Measurements from ENCODE around the gene PLA2G2F.

Gene PLA2G2F

DNA sequence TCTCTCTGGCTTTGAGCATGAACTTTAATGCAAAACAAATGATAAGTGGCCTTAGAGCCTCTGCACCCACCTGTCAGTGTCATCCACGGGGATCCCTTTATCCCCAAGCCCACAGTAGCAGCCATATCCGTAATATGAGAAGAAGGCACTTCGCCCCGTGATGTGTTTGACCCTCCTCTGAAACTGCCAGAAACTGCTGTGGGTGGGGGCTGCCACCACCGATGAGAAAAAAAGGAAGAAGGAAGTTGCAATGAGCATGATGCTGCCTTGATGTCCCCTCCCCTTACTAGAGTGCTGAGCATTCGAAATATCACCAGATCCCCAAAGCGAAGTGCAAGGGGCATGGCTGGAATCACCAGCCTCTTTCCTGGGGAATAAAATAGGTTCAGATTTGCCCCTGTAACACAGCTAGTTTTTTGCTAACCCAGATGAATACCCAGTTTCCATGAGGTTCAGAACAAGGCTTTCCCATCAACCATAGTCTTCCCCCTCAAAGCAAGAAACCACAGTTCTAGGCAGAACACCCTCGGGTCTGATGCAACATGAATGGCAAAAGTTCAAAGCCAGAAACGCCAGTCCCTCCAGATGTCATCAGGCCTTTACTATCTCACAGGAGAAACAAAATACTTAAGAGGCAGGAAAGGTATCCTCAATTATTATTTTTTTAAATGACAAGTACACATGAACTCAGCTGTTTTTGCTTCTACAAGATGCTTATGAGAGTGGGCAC is 36.0 kb downstream of the PLA2G2F start:
- DNase-seq: no peak

DNA sequence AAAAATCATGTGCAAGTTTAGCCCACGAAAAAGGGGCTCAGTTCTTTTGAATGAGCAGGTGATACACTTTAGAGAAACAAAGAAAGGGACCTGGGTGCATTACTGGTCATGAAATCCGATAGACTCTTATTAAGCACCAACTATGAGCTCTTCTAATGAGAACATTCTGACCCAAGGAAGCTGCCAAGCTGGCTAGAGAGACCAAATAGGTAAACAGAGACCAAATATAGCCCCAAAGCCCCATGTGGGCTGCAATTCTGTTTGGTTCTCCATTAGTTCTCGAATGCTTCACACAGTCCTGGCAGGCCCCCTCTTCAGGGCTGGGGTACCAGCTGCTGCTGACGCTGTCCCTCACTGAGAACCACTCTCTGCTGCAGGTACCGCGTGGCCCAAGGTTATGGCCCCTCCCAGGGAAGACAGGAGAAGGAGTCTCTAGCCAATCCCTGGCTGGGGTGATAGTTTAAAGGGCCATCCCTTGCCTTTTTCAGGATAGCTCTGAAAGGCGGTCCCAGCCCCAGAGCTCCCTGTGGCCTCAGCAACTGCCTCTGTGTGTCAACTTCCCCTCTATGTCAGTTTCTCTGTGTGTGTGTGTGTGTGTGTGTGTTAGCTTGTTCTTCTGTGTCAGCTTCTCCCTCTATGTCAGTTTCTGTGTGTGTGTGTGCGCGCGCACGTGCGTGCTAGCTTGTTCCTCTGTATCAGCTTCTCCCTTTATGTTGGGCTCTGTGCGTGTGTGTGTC is 39.7 kb downstream of the PLA2G2F start:
- DNase-seq: no peak

DNA sequence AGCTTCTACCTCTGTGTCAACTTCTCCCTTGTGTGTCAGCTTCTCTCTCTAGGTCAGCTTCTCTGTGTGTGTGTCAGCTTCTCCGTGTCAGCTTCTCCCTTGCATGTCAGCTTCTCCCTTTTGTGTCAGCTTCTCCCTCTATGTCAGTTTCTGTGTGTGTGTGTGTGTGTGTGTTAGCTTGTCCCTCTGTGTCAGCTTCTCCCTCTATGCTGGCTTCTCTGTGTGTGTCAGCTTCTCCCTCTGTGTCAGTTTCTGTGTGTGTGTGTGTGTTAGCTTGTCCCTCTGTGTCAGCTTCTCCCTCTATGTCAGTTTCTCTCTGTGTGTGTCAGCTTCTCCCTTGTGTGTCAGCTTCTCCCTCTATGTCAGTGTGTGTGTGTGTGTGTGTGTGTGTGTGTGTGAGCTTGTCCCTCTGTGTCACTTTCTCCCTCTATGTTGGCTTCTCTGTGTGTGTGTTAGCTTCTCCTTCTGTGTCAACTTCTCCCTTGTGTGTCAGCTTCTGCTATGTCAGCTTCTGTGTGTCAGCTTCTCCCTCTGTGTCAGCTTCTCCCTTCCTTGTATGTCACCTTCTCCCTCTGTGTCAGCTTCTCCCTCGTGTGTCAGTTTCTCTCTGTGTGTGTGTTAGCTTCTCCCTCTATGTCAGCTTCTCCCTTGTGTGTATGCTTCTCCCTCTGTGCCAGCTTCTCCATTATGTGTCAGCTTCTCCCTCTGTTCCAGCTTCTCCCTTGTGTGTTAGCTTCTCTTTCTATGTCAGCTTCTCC is 40.4 kb downstream of the PLA2G2F start:
- no peak for DNase-seq

GRCh38 chr1:20180129-20180843 is 41.2 kb downstream of the PLA2G2F start:
- no peak for DNase-seq

DNA sequence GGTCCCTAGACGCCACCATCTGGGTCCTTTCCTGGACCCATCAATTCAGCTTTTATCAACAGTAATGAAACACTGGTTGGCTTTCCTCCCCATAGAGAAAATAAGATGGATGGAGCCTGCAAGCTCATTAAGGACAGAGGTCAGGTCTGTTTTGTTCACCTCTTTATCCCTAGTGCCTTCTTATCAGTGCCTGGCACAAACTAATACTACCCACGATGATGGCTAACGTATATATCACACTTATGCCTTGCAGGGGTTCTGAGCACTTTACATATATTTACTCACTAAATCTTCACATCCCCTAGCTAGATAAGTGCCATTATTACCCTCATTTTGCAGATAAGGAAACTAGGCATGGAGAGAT is 41.7 kb downstream of the PLA2G2F start:
- no peak for DNase-seq

DNA sequence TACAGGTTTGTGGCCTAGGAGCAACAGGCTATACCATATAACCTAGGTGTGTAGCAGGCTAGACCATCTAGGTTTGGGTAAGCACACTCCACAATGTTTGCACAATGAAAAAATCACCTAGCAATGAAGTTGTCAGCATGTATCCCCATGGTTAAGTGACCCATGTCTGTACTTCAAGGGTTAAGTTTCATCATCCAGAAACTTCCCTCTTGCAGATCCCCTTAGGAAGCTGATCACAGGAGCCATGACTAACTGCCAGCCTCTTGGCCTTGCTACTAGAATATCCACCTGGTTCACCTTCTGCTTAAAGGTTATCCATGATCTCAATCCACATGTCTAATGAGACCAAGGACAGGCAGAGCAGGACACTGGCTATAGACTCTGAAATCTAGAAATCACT is 43.3 kb downstream of the PLA2G2F start:
- no peak for DNase-seq

DNA sequence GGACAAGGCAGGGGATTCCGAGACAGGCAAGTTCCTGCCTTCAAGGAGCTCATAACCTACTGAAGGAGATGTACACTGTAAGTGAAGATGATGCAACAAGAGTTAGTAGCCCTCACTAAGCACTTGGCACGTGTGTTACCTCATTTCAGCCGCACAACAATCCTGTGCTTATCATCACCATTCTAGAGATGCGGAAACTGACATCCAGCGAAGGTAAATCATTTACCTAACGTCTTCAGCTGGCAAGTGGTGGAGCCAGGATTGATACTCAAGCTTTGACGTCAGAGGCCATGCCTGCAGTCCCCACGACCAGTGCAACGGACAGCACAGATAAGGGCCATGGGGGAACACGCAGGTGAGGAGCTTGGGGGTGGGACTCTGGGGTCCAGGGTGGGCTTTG is 43.9 kb downstream of the PLA2G2F start:
- no peak for DNase-seq

DNA sequence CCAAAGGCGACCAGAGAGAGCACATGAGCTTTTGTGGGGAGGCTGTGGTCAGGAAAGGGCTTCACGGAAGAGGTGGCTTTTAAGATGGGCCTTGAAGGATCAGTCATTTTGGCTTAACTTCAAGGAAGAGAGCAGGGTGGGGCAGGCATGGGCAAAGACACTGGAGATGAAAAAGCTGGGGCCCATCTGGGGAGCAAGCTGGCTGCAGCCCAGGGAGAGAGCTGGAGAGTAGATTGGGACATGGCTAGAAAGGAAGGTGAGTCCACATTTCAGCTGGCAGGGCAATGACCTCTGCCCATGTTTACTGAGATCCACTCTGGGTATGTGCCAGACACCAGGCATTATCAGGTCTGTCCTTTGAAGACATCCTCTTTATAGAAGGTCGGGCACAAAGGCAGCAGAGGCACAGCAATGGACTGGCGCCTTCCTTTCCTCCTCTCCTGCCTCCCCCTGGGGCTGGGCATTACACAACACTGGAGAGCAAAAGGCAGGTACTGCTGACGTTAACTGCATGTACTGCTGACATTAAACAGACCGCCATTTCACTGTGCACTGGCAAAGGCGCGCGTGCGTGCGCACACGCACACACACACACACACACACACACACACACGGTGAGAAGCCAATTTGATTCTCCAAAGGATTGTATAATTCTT is 44.6 kb downstream of the PLA2G2F start:
- DNase-seq: no peak

DNA sequence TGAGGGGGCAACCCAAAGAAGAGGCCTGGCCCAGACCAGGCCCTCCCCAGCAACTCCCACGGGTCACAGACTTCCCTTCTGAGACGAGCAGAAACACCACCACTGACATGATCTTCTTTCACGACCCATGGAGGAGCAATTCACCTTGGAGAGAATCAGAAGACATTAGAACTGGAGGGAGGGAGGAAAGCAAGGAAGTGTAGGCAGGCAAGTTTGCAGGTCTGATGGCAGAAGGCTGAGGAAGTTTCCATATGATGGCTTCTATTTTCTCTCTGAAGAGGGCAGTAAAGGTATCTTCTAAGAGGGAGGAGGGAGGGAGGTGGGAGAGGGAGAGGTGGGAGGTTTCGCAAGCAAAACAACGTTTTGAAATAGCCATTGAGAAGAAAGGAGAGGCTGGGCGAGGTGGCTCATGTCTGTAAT is 45.4 kb downstream of the PLA2G2F start:
- no peak for DNase-seq

DNA sequence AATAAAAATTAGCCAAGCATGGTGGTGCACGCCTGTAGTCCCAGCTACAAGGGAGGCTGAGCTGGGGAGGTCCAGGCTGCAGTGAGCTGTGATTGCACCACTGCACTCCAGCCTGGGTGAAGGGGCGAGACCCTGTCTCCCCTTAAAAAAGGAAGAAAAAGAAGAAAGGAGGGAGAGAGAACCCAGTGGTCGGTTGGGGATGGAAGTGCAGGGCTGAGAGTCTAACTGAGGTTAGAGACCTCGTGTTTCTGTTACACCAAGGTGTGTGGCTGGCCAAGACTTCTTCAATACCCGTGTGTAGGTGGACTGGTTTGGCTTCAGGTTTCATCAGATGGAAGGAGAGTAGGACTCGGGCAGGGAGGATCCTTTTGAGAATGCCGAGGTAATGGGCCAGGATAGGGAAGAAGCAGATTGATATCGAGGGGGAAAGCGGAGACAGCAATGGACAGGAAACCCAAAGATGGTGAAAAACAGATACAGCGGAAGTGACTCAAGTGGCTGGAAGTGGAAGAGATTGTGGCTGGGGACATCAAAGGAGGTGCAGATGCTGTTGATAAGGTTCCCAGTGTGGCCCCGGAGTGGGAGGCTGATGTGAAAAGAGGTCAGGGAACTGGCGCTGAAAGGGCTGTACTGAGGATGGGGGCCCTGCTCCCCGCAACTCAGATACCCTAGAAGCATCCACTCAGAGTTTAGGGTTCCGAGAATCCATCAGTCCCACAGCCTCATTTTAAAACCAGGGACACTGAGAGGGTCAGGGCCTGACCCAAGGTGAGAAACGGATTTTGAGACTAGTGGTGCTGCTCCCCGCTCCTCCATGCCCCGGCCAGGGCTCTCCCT is 46.1 kb downstream of the PLA2G2F start:
- peak; percentile 23 for DNase-seq

GRCh38 chr1:20185834-20186782 is 47.0 kb downstream of the PLA2G2F start, which contains the start of the genes PLA2G2C and UBXN10:
PLA2G2C (minus strand) TSS chr1:20186518; CDS start chr1:20177363, 9,155 bp downstream.
UBXN10 (plus strand) TSS chr1:20186096; CDS start chr1:20190562, 4,466 bp downstream.
- DNase-seq: peak; percentile 16

- DNase-seq: peak; percentile 6
Measured at GRCh38 chr1:20187103-20187812, 48.1 kb downstream of the PLA2G2F start.

DNA sequence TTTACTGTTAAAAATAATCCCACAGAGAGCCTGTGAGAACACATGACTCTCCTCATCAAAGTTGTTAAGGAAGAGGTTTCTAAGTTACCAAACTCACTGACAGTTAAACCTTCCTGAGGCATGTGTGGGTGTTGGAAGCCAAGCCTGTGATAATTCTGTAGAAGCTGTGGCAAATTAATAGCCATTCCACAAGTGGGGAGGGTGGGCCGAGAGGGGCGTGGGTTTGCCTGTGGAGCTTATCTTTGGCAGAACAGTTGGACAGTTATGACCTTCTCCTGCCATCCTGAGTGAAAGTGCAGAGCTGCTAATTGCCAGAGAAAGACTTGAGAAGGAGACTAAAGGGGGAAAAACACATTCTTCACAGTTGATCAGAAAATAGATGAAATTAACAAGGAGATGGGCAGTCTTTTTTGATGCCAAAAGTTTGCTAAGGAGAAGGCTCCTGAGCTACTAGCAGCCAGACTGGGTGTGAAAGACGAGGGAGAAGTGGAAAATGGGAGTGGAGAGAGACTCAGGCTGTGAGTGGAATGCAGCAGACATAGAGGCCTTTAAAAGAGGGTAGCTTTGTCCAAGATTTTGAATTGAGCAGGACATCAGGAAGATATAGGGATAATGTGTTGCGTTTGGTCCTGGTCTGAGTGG is 48.8 kb downstream of the PLA2G2F start:
- no peak for DNase-seq

DNA sequence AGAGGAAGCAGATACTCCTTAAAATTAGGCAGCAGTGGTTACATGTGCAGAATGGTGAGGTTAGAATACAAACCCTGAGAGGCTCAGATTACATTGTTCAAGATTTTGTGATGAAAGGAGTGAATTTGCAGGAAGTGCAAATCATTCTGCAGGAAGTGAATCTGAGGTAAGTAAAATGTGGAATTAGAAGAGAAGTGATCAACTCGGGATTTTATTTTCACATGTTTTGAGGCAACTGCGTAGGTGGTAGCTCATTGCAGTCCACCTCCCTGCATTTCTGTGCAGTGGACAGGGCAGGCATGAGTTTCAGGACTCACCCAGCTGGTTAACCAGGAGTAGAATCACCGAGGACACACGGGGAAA is 49.3 kb downstream of the PLA2G2F start:
- no peak for DNase-seq

- no peak for DNase-seq
Measured at GRCh38 chr1:20189664-20190063, 50.5 kb downstream of the PLA2G2F start.

DNA sequence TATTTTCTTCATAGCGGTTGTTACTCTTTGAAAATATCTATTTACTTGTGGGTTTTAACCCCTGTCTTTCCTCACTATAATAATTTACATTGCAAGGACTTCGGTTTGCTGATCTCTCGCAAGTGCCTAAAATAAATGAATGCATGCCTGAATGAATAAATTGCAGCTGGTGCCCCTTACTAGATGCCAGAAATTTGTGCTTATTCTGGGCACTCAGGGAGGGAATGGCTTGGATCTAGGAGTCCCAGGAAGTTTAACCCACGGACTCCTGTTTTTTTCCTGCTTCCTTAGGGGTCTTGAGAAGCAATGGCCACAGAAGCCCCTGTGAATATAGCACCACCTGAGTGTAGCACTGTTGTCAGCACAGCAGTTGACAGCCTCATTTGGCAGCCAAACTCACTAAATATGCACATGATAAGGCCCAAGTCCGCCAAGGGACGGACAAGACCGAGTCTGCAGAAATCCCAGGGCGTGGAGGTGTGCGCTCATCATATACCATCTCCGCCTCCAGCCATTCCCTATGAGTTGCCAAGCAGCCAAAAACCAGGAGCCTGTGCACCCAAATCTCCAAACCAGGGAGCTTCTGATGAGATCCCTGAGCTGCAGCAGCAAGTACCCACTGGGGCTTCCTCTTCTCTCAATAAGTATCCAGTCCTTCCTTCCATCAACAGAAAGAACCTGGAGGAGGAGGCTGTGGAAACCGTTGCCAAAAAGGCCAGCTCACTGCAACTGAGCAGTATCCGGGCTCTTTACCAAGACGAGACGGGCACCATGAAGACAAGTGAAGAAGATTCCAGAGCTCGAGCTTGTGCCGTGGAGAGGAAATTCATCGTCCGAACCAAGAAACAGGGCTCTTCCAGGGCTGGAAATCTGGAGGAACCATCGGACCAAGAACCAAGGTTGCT is 51.4 kb downstream of the PLA2G2F start:
- no peak for DNase-seq

- DNase-seq: no peak
Measured at GRCh38 chr1:20191266-20191825, 52.2 kb downstream of the PLA2G2F start.

DNA sequence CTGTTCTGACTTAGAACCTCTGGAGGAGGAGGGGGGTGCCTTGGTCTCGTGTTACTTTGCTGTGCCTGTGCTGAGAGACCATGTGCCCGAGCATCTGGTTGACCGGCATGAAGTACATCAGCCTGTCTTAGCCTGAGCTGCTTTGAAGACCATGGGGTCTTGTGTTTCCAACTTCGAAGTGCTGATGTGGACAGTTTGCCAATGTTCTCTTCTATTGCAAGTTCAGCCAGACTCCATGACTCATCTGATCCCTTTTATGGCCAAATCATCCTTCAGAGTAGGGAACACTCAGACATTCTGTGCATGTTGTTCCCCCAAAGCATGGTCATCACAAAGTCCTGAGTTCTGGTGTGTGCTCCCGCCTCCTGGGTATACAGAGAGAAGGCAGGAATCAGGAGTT is 53.2 kb downstream of the PLA2G2F start:
- DNase-seq: no peak

Measured in effector CD4-positive, alpha-beta T cell (primary cell).